Right ventricle myocardium inferior (tissue), 1 donor: ENCODE data around the gene VGLL2. TPM values are rescaled to one million over a fixed set of nuclear protein-coding genes. Genes with fewer than 3 reads are reported as not detected.

Source experiments
- ATAC-seq: fragments of 200-7000 bp; cut with Tn5 transposase; one replicate; pipeline ENCODE4 v1.9.1; 2020; ENCODE audit warnings: mild to moderate bottlenecking, moderate library complexity
- DNase-seq: peaks from one replicate; pipeline ENCODE4 v3.0.0; 2021; ENCODE audit errors: missing footprints
- intact Hi-C: fragments of 100-400 bp; cut with DNase I; formaldehyde crosslinking; loops from one replicate; pipeline ENCODE4 v1.11.0; 2022
- total RNA-seq: library from RNA; stranded (reverse); fragmentation: NEBNext Ultra II Directional; extraction: Animal tissue kit (Norgen Biotek cat#: 25700); gene quantifications from one replicate; pipeline ENCODE4 v1.2.1, GENCODE V29; 2021
- donor health status: DM: no; HTN: yes; CAD: no; lungs with severe emphysema.

Gene VGLL2
- total RNA-seq, 1 donor from 2014 or later: not detected

GRCh38 chr6:117307655-117308054 lies 42.3 kb downstream of the VGLL2 start:
- DNase-seq: no peak
- no peak for ATAC-seq
- intact Hi-C loops: no loop called here

GRCh38 chr6:117309069-117309468 lies 43.7 kb downstream of the VGLL2 start:
- intact Hi-C loops: no loop called here
- no peak for DNase-seq
- no peak for ATAC-seq

GRCh38 chr6:117309611-117310010 lies 44.3 kb downstream of the VGLL2 start:
- ATAC-seq (no peak), DNase-seq (no peak)
- intact Hi-C loops: no loop called here

- intact Hi-C loops: no loop called here
- no peak for DNase-seq
- ATAC-seq: no peak
These were observed 46.0 kb downstream of the VGLL2 start for GRCh38 chr6:117311310-117311709.

GRCh38 chr6:117311726-117312125 lies 46.4 kb downstream of the VGLL2 start:
- no peak for DNase-seq
- ATAC-seq: no peak
- intact Hi-C loops: no loop called here

GRCh38 chr6:117317261-117317660 lies 51.9 kb downstream of the VGLL2 start:
- no peak for DNase-seq
- intact Hi-C loops: loop anchor here (5.0 kb wide), 1 partner anchor 345 kb away; no protein-coding TSS in a partner anchor
- no peak for ATAC-seq

Other genes starting within 250 kb of the VGLL2 start
- 0.08 TPM for gene ROS1, start 160.4 kb downstream of the VGLL2 start, total RNA-seq
- 6.1 TPM for gene DCBLD1, start 217.1 kb downstream of the VGLL2 start, total RNA-seq